Endothelial cell of umbilical vein (primary cell): ENCODE measurements around the gene KAT2B. TPM values are rescaled to one million over a fixed set of nuclear protein-coding genes. Genes with fewer than 3 reads are reported as not detected.

ENCODE experiments used
- BruUV-seq: library from RNA; stranded (reverse); fragments of 400-500 nt; replicated peaks from 2 replicates; lab custom pipeline; 2021; lab: Mats Ljungman, UMichigan
- CTCF ChIA-PET: fragments of 300-600, 350-600 bp; sonication (Branson Sonifier 250); formaldehyde crosslinking; loops from one replicate; lab custom pipeline; 2021; ENCODE audit warnings: antibody characterized with exemption, inconsistent platforms; lab: Charles Lee
- POLR2A ChIA-PET: fragments of 300-600, 350-600 bp; sonication (Branson Sonifier 250); formaldehyde crosslinking; loops from one replicate; lab custom pipeline; 2021; ENCODE audit warnings: antibody characterized with exemption, inconsistent platforms; lab: Charles Lee
- DNase-seq: peaks from one replicate; pipeline ENCODE4 v3.0.0-alpha.2; 2011; ENCODE audit warnings: low read depth, low spot score
- FAIRE-seq: peaks from 2 replicates; lab custom pipeline; 2011; peaks lifted over from hg19 to GRCh38; lab: Jason Lieb, UNC
- H2AFZ ChIP-seq: 2 replicates; pipeline ENCODE4 v1.6.0; 2012; ENCODE audit warnings: low read depth, low read length, control low read depth, inconsistent platforms
- H3K27ac ChIP-seq: 2 replicates; pipeline ENCODE4 v1.5.1; 2011; ENCODE audit warnings: low read depth, mild to moderate bottlenecking, control low read depth, low read length, moderate library complexity; ENCODE audit not compliant: insufficient read depth
- H3K27me3 ChIP-seq, 2 experiments: 2 replicates each; pipeline versions ENCODE4 v1.6.0 to v1.6.1; 2011; ENCODE audit warnings: low read length in 2 of 2, mixed read lengths in 1 of 2; ENCODE audit not compliant: control insufficient read depth in 2 of 2, insufficient read depth in 2 of 2
- H3K36me3 ChIP-seq, 2 experiments: 2 replicates in 1 of 2; 3 replicates in 1 of 2; pipeline ENCODE4 v1.5.1; 2011; ENCODE audit warnings: low read length in 2 of 2, mild to moderate bottlenecking in 1 of 2, moderate library complexity in 1 of 2; ENCODE audit not compliant: control insufficient read depth in 2 of 2, insufficient read depth in 2 of 2; ENCODE audit errors: extremely low read depth in 1 of 2
- H3K4me1 ChIP-seq: 3 replicates; pipeline ENCODE4 v1.5.1; 2011; ENCODE audit warnings: mild to moderate bottlenecking, low read length; ENCODE audit not compliant: control insufficient read depth, insufficient read depth; ENCODE audit errors: extremely low read depth
- H3K4me2 ChIP-seq: 2 replicates; pipeline ENCODE4 v1.6.1; 2011; ENCODE audit warnings: low read length, control low read depth, mixed read lengths; ENCODE audit not compliant: insufficient read depth
- H3K4me3 ChIP-seq, 3 experiments: fragments of 200-600 bp in 1 of 3; sonication (generic), shearing (Covaris generic) in 1 of 3; replicated peaks in 1 of 3; 2 replicates each; pipeline ENCODE4 v1.5.1; 2011 to 2016; ENCODE audit warnings: control low read depth in 3 of 3, low read length in 3 of 3, mild to moderate bottlenecking in 2 of 3, inconsistent platforms in 1 of 3, low read depth in 1 of 3, moderate library complexity in 1 of 3; ENCODE audit not compliant: insufficient read depth in 1 of 3
- H3K79me2 ChIP-seq: 2 replicates; pipeline ENCODE4 v1.6.0; 2012; ENCODE audit warnings: low read length, inconsistent platforms; ENCODE audit not compliant: control insufficient read depth, insufficient read depth
- H3K9ac ChIP-seq: replicated peaks from 2 replicates; pipeline ENCODE3; 2011; ENCODE audit warnings: low read length, control low read depth; ENCODE audit not compliant: insufficient read depth; ENCODE audit errors: extremely low read depth
- H3K9me1 ChIP-seq: replicated peaks from 3 replicates; pipeline ENCODE4 v1.6.0; 2011; ENCODE audit warnings: mild to moderate bottlenecking, low read length; ENCODE audit not compliant: control insufficient read depth, insufficient read depth; ENCODE audit errors: extremely low read depth
- H3K9me3 ChIP-seq: replicated peaks from 2 replicates; pipeline ENCODE4 v1.5.1; 2012; ENCODE audit warnings: low read length, inconsistent platforms; ENCODE audit not compliant: control insufficient read depth, insufficient read depth
- H4K20me1 ChIP-seq: replicated peaks from 2 replicates; pipeline ENCODE3; 2011; ENCODE audit warnings: mild to moderate bottlenecking, low read length; ENCODE audit not compliant: control insufficient read depth, insufficient read depth; ENCODE audit errors: extremely low read depth
- CTCF ChIP-seq, 2 donors: IDR thresholded peaks; 1 replicate in 1 of 2; 2 replicates in 1 of 2; pipeline ENCODE4 v1.5.1; 2011; ENCODE audit warnings: low read length in 2 of 2, mild to moderate bottlenecking in 2 of 2, moderate library complexity in 2 of 2, control low read depth in 1 of 2, inconsistent platforms in 1 of 2, low read depth in 1 of 2; ENCODE audit not compliant: insufficient read depth in 1 of 2; ENCODE audit errors: extremely low read depth in 1 of 2
- EZH2 ChIP-seq: IDR thresholded peaks from 2 replicates; pipeline ENCODE4 v1.6.1; 2012; ENCODE audit warnings: borderline replicate concordance, low read depth, mild to moderate bottlenecking, moderate library complexity, low read length, inconsistent platforms; ENCODE audit not compliant: severe bottlenecking
- FOS ChIP-seq: IDR thresholded peaks from 2 replicates; pipeline ENCODE4 v1.6.1; 2011; ENCODE audit warnings: mild to moderate bottlenecking, low read length, moderate library complexity, borderline replicate concordance; ENCODE audit not compliant: insufficient read depth
- GATA2 ChIP-seq: IDR thresholded peaks from 2 replicates; pipeline ENCODE4 v1.7.0; 2011; ENCODE audit warnings: low read depth, mild to moderate bottlenecking, moderate library complexity, mixed read lengths, low read length; ENCODE audit not compliant: insufficient read length, insufficient read depth
- JUN ChIP-seq: IDR thresholded peaks from 2 replicates; pipeline ENCODE4 v1.6.1; 2011; ENCODE audit warnings: borderline replicate concordance, low read depth; ENCODE audit not compliant: insufficient read length, insufficient read depth
- MAX ChIP-seq: IDR thresholded peaks from 2 replicates; pipeline ENCODE4 v1.6.1; 2011; ENCODE audit not compliant: insufficient read depth, insufficient read length
- MYC ChIP-seq: IDR thresholded peaks from one replicate; pipeline ENCODE4 v1.6.1; 2011; ENCODE audit warnings: mild to moderate bottlenecking, low read depth, low read length
- POLR2A ChIP-seq: IDR thresholded peaks from 2 replicates; pipeline ENCODE4 v1.6.1; 2012; ENCODE audit warnings: low read depth, mild to moderate bottlenecking, control low read depth, low read length
- POLR2AphosphoS5 ChIP-seq: IDR thresholded peaks from 2 replicates; pipeline ENCODE4 v1.6.1; 2012; ENCODE audit warnings: low read depth, mild to moderate bottlenecking, control low read depth, low read length, moderate library complexity; ENCODE audit not compliant: insufficient read depth
- dilution Hi-C: fragments of 300-500 bp; cut with MboI; formaldehyde crosslinking; loops from one replicate; pipeline ENCODE4 v1.15.0; 2019; ENCODE audit warnings: low sequenced_read_pairs; ENCODE audit not compliant: extremely low pct_ligation_motif_present
- intact Hi-C: fragments of 100-400 bp; cut with micrococcal nuclease; formaldehyde crosslinking; loops from one replicate; pipeline ENCODE4 v1.10.0; 2022
- polyA plus RNA-seq, 4 experiments: library from polyadenylated mRNA; depleted of rRNA in 3 of 4; stranded (reverse) in 3 of 4; unstranded in 1 of 4; fragments of >200 nt; gene quantifications; 2 replicates each; pipeline versions ENCODE4 v1.2.1 to v1.2.3, GENCODE V29; 2011 to 2012; ENCODE audit warnings: missing spikeins in 1 of 4
- total RNA-seq: library from RNA; stranded (reverse); gene quantifications from 2 replicates; pipeline ENCODE4 v1.2.3, GENCODE V29; 2021

The KAT2B gene
- total and polyA plus RNA-seq, 2 donors (not counting 3 experiments of a cell fraction or from before 2014, with no cell fraction given): 2.6 to 11.0 TPM

- no peak overlapping the region for H3K4me3 ChIP-seq
- no TSS peak for BruUV-seq
- FAIRE-seq (no peak), DNase-seq (no peak)
- no peaks in the 10 kb centered on the region for H3K9me1 ChIP-seq
- no peaks in the 10 kb centered on the region for H4K20me1 ChIP-seq
- H3K27me3 ChIP-seq: no peaks in the 10 kb centered on the region
- H3K4me1 ChIP-seq: no peaks in the 10 kb centered on the region
- TF ChIP-seq POLR2A: no peak
- no peak for TF ChIP-seq JUN
- TF ChIP-seq POLR2AphosphoS5: no peak
- no peak for TF ChIP-seq MAX
- no peak for TF ChIP-seq MYC
- no peak for TF ChIP-seq CTCF (IDR thresholded peaks at IDR 0.05; ENCODE audit: extremely low read depth in 1 of 2, insufficient read depth in 1 of 2, low read depth in 1 of 2, low read length in 2 of 2)
- no peak for TF ChIP-seq EZH2
- TF ChIP-seq GATA2: no peak
- TF ChIP-seq FOS: no peak
- no peak overlapping the region for H3K27ac ChIP-seq
- intact Hi-C loops: no loop called here
- ChIA-PET POLR2A (no interaction called here), CTCF (no interaction called here)
- no peaks in the 10 kb centered on the region for H3K79me2 ChIP-seq
- H3K4me2 ChIP-seq: no peak overlapping the region
- H2AFZ ChIP-seq: no peak overlapping the region
- H3K9me3 ChIP-seq: no peaks in the 10 kb centered on the region
- H3K36me3 ChIP-seq: no peaks in the 10 kb centered on the region
- dilution Hi-C loops: no loop called here
- H3K9ac ChIP-seq: no peak overlapping the region
Measured at GRCh38 chr3:20147361-20147760, 107.1 kb downstream of the KAT2B start.
